Retinal pigment epithelial cell (primary cell): ENCODE results near the gene TRMU.

ENCODE experiments used
- DNase-seq: peaks from one replicate; pipeline ENCODE4 v3.0.0-alpha.2; 2010; ENCODE audit warnings: low read depth
- H3K4me3 ChIP-seq: 2 replicates; pipeline ENCODE4 v1.5.1; 2011; ENCODE audit warnings: mild to moderate bottlenecking, low read length, control low read depth, moderate library complexity
- CTCF ChIP-seq: conservative IDR thresholded peaks from 2 replicates; pipeline ENCODE4 v1.5.1; 2011; ENCODE audit warnings: low read depth, low read length, control low read depth, inconsistent platforms

TRMU gene

GRCh38 chr22:46290121-46290842, 45.2 kb upstream of the TRMU start:
- DNase-seq: no peak
- TF ChIP-seq CTCF: no peak
- H3K4me3 ChIP-seq: no peak overlapping the region

- H3K4me3 ChIP-seq: no peak overlapping the region
- no peak for TF ChIP-seq CTCF
- DNase-seq: no peak
Measured at GRCh38 chr22:46290843-46291785, 44.4 kb upstream of the TRMU start.

- no peak for DNase-seq
- no peak for TF ChIP-seq CTCF
- H3K4me3 ChIP-seq: no peak overlapping the region
Measured at GRCh38 chr22:46292173-46292572, 43.3 kb upstream of the TRMU start.

- H3K4me3 ChIP-seq: no peak overlapping the region
- no peak for DNase-seq
- no peak for TF ChIP-seq CTCF
Measured at GRCh38 chr22:46292732-46293131, 42.8 kb upstream of the TRMU start.

GRCh38 chr22:46293577-46294260, 41.8 kb upstream of the TRMU start:
- TF ChIP-seq CTCF: no peak
- H3K4me3 ChIP-seq: no peak overlapping the region
- DNase-seq: no peak

GRCh38 chr22:46294784-46295183, 40.7 kb upstream of the TRMU start:
- no peak for TF ChIP-seq CTCF
- H3K4me3 ChIP-seq: no peak overlapping the region
- DNase-seq: no peak
